NCI-H2171 treated with DMSO at 0.1 percent for 48 hours (cell line): ENCODE measurements around the gene CYB561D2.

ENCODE experiments used
- DNase-seq: peaks from one replicate; lab custom pipeline; 2025; lab: John Stamatoyannopoulos, UW

Gene CYB561D2

GRCh38 chr3:50392101-50392715, 41.5 kb downstream of the CYB561D2 start:
- DNase-seq, result no peak

GRCh38 chr3:50393061-50393460, 42.4 kb downstream of the CYB561D2 start:
- DNase-seq, result no peak

GRCh38 chr3:50395070-50395860, 44.6 kb downstream of the CYB561D2 start:
- no peak for DNase-seq

- no peak for DNase-seq
Measured at GRCh38 chr3:50396502-50396901, 45.8 kb downstream of the CYB561D2 start.

- DNase-seq, result no peak
Measured at GRCh38 chr3:50401978-50402595, 51.4 kb downstream of the CYB561D2 start.
